Stromal cell of bone marrow (primary cell): Measurements from ENCODE around the gene STT3A.

Experiments used
- DNase-seq: peaks from one replicate; pipeline ENCODE4 v3.0.0-alpha.2; 2012; ENCODE audit warnings: low read depth

STT3A gene

GRCh38 chr11:125667151-125667550 is 74.5 kb downstream of the STT3A start:
- DNase-seq = no peak

- DNase-seq = no peak
Measured at GRCh38 chr11:125670172-125670571, 77.5 kb downstream of the STT3A start.

- DNase-seq = no peak
Measured at GRCh38 chr11:125671561-125671960, 78.9 kb downstream of the STT3A start.
